Neuronal stem cell (in vitro differentiated cells): ENCODE results near the gene METTL16.

Source experiments
- DNase-seq: peaks from one replicate; pipeline ENCODE4 v3.0.0-alpha.2; 2013; ENCODE audit warnings: low spot score
- H2AFZ ChIP-seq: one replicate; pipeline ENCODE4 v1.6.1; 2013; ENCODE audit warnings: mild to moderate bottlenecking, low read length, inconsistent platforms
- H2AK5ac ChIP-seq: 2 replicates; pipeline ENCODE4 v1.6.1; 2013; ENCODE audit warnings: low read depth, mild to moderate bottlenecking, inconsistent platforms, low read length, moderate library complexity, mixed read lengths
- H2BK120ac ChIP-seq: 2 replicates; pipeline ENCODE4 v1.6.1; 2013; ENCODE audit warnings: low read depth, mild to moderate bottlenecking, inconsistent platforms, low read length, moderate library complexity, mixed read lengths
- H2BK12ac ChIP-seq: one replicate; pipeline ENCODE4 v1.6.1; 2013; ENCODE audit warnings: low read length, inconsistent platforms
- H2BK15ac ChIP-seq: 2 replicates; pipeline ENCODE4 v1.6.1; 2013; ENCODE audit warnings: mild to moderate bottlenecking, low read length, inconsistent platforms, mixed read lengths
- H2BK5ac ChIP-seq: one replicate; pipeline ENCODE4 v1.6.1; 2013; ENCODE audit warnings: inconsistent platforms, mild to moderate bottlenecking, low read length, moderate library complexity
- H3K14ac ChIP-seq: one replicate; pipeline ENCODE4 v1.6.1; 2013; ENCODE audit warnings: low read length, inconsistent platforms
- H3K18ac ChIP-seq: 2 replicates; pipeline ENCODE4 v1.6.1; 2013; ENCODE audit warnings: low read length, inconsistent platforms
- H3K23ac ChIP-seq: 2 replicates; pipeline ENCODE4 v1.6.1; 2013; ENCODE audit warnings: low read depth, mild to moderate bottlenecking, mixed read lengths, low read length, inconsistent platforms; ENCODE audit not compliant: poor library complexity
- H3K27ac ChIP-seq: replicated peaks from 3 replicates; pipeline ENCODE4 v1.5.1; 2013; ENCODE audit warnings: low read length, inconsistent platforms
- H3K27me3 ChIP-seq, 3 experiments: 2 replicates each; pipeline ENCODE4 v1.6.1; 2013; ENCODE audit warnings: low read length in 3 of 3, mild to moderate bottlenecking in 2 of 3, inconsistent platforms in 1 of 3, low read depth in 1 of 3, mixed read lengths in 1 of 3, moderate library complexity in 1 of 3; ENCODE audit not compliant: control insufficient read depth in 3 of 3, insufficient read depth in 3 of 3
- H3K36me3 ChIP-seq, 2 donors: replicated peaks in 1 of 2; 2 replicates each; pipeline ENCODE4 v1.6.1; 2013; ENCODE audit warnings: low read length in 2 of 2; ENCODE audit not compliant: control insufficient read depth in 2 of 2, insufficient read depth in 2 of 2
- H3K4ac ChIP-seq: 2 replicates; pipeline ENCODE4 v1.6.1; 2013; ENCODE audit warnings: inconsistent platforms, mild to moderate bottlenecking, low read length, moderate library complexity
- H3K4me1 ChIP-seq, 2 donors: 1 replicate in 1 of 2; 2 replicates in 1 of 2; pipeline ENCODE4 v1.6.1; 2013; ENCODE audit warnings: low read length in 2 of 2, low read depth in 1 of 2; ENCODE audit not compliant: control insufficient read depth in 2 of 2, insufficient read depth in 1 of 2
- H3K4me2 ChIP-seq: one replicate; pipeline ENCODE4 v1.6.1; 2013; ENCODE audit warnings: mild to moderate bottlenecking, low read length, inconsistent platforms; ENCODE audit not compliant: insufficient read depth, poor library complexity, severe bottlenecking
- H3K4me3 ChIP-seq, 2 donors: 2 replicates each; pipeline ENCODE4 v1.5.1; 2013; ENCODE audit warnings: low read length in 2 of 2, mild to moderate bottlenecking in 2 of 2, inconsistent platforms in 1 of 2, moderate library complexity in 1 of 2
- H3K79me1 ChIP-seq: one replicate; pipeline ENCODE4 v1.6.1; 2013; ENCODE audit warnings: low read depth, mild to moderate bottlenecking, inconsistent platforms, low read length, moderate library complexity
- H3K9ac ChIP-seq: one replicate; pipeline ENCODE4 v1.6.1; 2013; ENCODE audit warnings: mild to moderate bottlenecking, low read depth, low read length, inconsistent platforms; ENCODE audit not compliant: poor library complexity
- H3K9me3 ChIP-seq, 2 donors: replicated peaks in 1 of 2; 2 replicates each; pipeline versions ENCODE3 to v1.6.1; 2013; ENCODE audit warnings: low read length in 2 of 2, mild to moderate bottlenecking in 2 of 2, inconsistent platforms in 1 of 2, low read depth in 1 of 2, mixed read lengths in 1 of 2, moderate library complexity in 1 of 2; ENCODE audit not compliant: control insufficient read depth in 2 of 2, insufficient read depth in 1 of 2
- H4K8ac ChIP-seq: one replicate; pipeline ENCODE4 v1.6.1; 2013; ENCODE audit warnings: low read depth, mild to moderate bottlenecking, inconsistent platforms, low read length, moderate library complexity
- H4K91ac ChIP-seq: one replicate; pipeline ENCODE4 v1.6.1; 2013; ENCODE audit warnings: low read length, low read depth, mild to moderate bottlenecking, inconsistent platforms; ENCODE audit not compliant: poor library complexity
- WGBS, 2 donors: extraction: QIAGEN DNeasy Blood & Tissue Kit; methylation state at CpG; one replicate each; pipeline ENCODE4 v1.1.7; 2013; ENCODE audit warnings: missing lambda C conversion rate in 2 of 2, mixed read lengths in 1 of 2; ENCODE audit not compliant: insufficient read length in 2 of 2, insufficient replicate concordance in 1 of 2; ENCODE audit errors: extremely low coverage in 2 of 2; 5-methylcytosine and 5-hydroxymethylcytosine counted together

Gene METTL16

DNA sequence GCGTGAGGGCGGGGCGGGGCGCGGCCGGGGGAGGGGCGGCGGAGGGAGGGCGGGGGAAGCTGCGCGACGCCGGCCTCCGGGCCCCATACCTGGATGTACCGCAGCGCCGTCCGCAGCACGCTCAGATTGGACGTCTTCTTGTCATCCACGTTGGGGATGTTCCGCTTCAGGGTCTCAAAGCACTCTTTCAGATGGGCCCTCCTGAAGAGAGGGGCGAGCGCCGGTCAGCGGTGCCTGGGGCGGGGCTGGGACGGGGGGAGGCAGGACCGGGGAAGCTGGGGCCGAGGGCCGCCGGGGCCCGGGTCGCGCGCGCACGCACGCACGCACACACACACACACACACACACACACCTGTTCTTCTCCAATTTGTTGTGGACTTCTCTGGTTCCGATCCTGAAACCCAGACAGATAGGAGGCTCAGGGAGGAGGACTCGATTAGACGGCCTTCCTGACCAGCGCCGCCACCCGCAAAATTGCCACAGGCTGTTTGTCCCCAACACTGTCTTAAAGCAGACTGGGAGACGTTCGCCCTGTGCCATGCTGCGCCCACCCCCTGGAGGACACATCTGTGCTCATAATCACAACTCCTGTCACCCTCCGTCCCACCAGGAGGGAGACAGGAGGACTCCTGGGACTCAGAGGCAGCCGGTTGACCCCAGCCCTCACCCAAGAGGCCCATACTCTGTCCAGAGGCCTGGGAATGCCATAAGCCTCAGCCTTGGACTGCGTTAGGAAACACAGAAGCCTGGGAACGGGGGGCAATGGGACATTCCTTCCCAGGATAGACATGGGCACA, 117.5 kb downstream of the METTL16 start:
- Histone ChIP-seq H3K4ac (no peak overlapping the region), H3K4me3 (peak overlapping the region in 1 of 2 donors; percentile 69), H2BK15ac (peak overlapping the region; percentile 90), H2BK12ac (peak overlapping the region; percentile 97), H2AFZ (no peak overlapping the region), H3K36me3 (peaks cover 2 to 23% of the 10 kb centered on the region in 2 donors), H3K27me3 (no peaks in the 10 kb centered on the region), H3K9ac (peak overlapping the region; percentile 83), H3K4me2 (peak overlapping the region; percentile 99), H3K23ac (peak overlapping the region; percentile 59), H2AK5ac (peak overlapping the region; percentile 82), H2BK120ac (peak overlapping the region; percentile 67), H3K27ac (peak overlapping the region; percentile 43), H3K18ac (peak overlapping the region; percentile 90), H4K91ac (no peak overlapping the region), H2BK5ac (no peak overlapping the region), H3K79me1 (peaks cover 22% of the 10 kb centered on the region), H3K9me3 (no peaks in the 10 kb centered on the region), H3K4me1 (peaks cover 43 to 67% of the 10 kb centered on the region in 2 donors), H3K14ac (no peak overlapping the region), H4K8ac (peak overlapping the region; percentile 29)
- no CpG with 5 or more reads among the region's 53 CpGs for WGBS, 2 donors
- DNase-seq, result no peak

DNA sequence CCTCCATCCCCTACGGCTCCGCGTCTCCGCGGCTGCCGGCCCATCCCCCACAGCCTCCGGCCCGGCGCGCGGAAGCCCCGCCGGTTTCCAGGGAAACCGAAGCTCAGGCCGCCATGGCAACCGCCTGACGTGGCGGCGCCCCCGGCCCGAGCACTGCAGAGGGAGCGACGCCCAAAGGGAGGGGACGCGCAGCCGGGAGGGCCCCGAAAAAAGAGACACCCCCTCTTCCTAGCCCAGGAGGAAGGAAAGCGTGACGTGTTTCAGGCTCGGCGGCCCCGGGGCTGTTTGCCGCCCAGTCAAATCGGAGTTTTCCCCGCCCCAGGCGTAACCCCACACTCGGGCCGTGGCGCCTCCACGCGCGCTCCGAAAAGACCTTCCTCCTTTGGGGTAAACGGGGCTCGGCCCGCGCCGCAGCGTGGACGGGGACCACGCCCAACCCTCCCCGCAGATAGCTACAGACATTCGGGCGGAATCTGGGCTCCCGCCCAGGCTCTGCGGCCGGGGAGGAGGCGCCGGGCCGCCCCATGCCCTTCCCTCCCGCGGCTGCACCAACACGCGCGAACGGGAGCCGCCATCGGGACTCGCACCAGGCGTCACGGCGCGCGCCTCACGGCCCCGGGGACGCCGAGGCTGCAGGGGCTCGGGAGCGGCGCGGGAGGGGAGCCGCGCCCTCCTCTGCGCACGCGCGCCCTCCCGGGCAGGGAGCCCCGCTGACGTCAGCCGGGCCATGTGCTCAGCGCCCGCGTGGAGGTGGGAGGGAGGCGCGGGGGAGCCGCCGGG, 118.3 kb downstream of the METTL16 start:
- peak overlapping the region; percentile 75 to 88 for H3K4me3 ChIP-seq
- H3K27ac ChIP-seq, result peak overlapping the region; percentile 94
- peak overlapping the region; percentile 95 for H2BK12ac ChIP-seq
- DNase-seq, result peak; percentile 87
- H2BK15ac ChIP-seq, result peak overlapping the region; percentile 100
- H3K23ac ChIP-seq, result peak overlapping the region; percentile 87
- H4K8ac ChIP-seq, result peak overlapping the region; percentile 55
- H3K9ac ChIP-seq, result peak overlapping the region; percentile 95
- peaks cover 18% of the 10 kb centered on the region for H3K79me1 ChIP-seq
- H3K4me2 ChIP-seq, result peak overlapping the region; percentile 99
- peak overlapping the region; percentile 99 for H2AK5ac ChIP-seq
- H3K18ac ChIP-seq, result peak overlapping the region; percentile 100
- H4K91ac ChIP-seq, result peak overlapping the region; percentile 79
- peak overlapping the region; percentile 87 for H2AFZ ChIP-seq
- H3K36me3 ChIP-seq, result peaks cover 2 to 31% of the 10 kb centered on the region in 2 donors
- H2BK5ac ChIP-seq, result peak overlapping the region; percentile 100
- H3K4ac ChIP-seq, result peak overlapping the region; percentile 99
- peaks cover 44 to 61% of the 10 kb centered on the region in 2 donors for H3K4me1 ChIP-seq
- no peaks in the 10 kb centered on the region for H3K27me3 ChIP-seq
- no CpG with 5 or more reads among the region's 99 CpGs for WGBS, 2 donors
- H3K9me3 ChIP-seq, result no peaks in the 10 kb centered on the region
- H3K14ac ChIP-seq, result peak overlapping the region; percentile 76
- H2BK120ac ChIP-seq, result peak overlapping the region; percentile 97

DNA sequence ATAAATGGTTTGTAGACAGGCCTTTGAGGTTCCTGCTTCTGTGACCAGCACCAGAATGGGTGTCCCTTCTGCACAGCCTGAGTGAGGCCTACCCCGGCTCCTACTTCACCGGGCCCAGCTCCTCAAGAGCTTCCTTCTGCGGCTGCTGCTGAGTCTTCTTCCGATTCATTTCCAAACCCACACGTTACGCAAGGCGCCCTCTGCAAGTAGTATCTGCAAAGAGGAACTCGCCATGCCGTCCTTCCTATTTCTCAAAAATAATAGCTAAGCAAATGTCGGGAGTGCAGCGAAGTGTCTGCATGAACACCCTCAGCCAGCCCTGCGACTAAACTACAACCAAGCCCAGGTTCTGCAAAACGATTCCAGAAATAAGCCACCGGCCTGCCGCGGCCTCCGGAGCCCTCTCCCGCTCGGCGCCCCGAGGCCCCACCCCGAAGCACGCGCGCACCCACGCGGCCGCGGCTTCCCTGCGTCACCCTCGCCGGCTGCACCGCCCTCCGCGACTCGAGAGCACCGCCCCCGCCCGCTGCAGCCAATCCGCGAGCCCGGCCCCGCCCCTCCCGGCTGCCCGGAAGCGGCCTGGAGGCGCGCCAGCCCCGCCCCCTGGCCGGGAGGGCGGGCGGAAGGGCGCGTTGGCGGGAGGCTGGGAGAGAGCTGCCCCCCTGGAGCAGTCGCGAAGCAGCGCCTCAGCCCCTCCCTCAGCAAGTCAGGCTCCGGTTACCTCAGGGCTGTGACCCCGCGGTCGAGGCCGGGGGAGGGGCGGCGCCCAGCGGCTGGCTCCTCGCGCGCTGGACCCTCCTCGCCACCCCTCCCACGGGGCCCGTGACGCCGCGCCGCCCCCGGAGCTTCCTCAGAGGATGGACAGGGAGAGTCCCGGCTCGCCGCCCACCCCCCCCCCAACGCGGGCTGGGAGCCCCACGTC, 119.2 kb downstream of the METTL16 start:
- no peaks in the 10 kb centered on the region for H3K27me3 ChIP-seq
- H3K9ac ChIP-seq, result peak overlapping the region; percentile 75
- H2BK120ac ChIP-seq, result no peak overlapping the region
- H3K9me3 ChIP-seq, result no peaks in the 10 kb centered on the region
- H3K4me3 ChIP-seq, result peak overlapping the region; percentile 75 to 88
- H3K4me1 ChIP-seq, result peaks cover 38 to 53% of the 10 kb centered on the region in 2 donors
- H3K14ac ChIP-seq, result no peak overlapping the region
- peak overlapping the region; percentile 99 for H3K4me2 ChIP-seq
- peak overlapping the region; percentile 87 for H2AFZ ChIP-seq
- H3K18ac ChIP-seq, result peak overlapping the region; percentile 96
- no peak overlapping the region for H3K23ac ChIP-seq
- no peak overlapping the region for H4K91ac ChIP-seq
- peak overlapping the region; percentile 100 for H2BK5ac ChIP-seq
- peak overlapping the region; percentile 94 for H3K27ac ChIP-seq
- WGBS, 2 donors, result no CpG with 5 or more reads among the region's 83 CpGs
- peak; percentile 95 for DNase-seq
- H3K4ac ChIP-seq, result no peak overlapping the region
- H4K8ac ChIP-seq, result no peak overlapping the region
- H2BK12ac ChIP-seq, result no peak overlapping the region
- peak overlapping the region; percentile 100 for H2BK15ac ChIP-seq
- peak overlapping the region; percentile 2 for H2AK5ac ChIP-seq
- peaks cover 18% of the 10 kb centered on the region for H3K79me1 ChIP-seq
- peaks cover 2 to 39% of the 10 kb centered on the region in 2 donors for H3K36me3 ChIP-seq
